ENCODE measurements around the gene UBE2J2. TPM values are rescaled to one million over a fixed set of nuclear protein-coding genes. Genes with fewer than 3 reads are reported as not detected.

UBE2J2 gene
- polyA plus RNA-seq, 1 of the 3 experiments (the other 2 are of a cell fraction), result 47.5 TPM

DNA sequence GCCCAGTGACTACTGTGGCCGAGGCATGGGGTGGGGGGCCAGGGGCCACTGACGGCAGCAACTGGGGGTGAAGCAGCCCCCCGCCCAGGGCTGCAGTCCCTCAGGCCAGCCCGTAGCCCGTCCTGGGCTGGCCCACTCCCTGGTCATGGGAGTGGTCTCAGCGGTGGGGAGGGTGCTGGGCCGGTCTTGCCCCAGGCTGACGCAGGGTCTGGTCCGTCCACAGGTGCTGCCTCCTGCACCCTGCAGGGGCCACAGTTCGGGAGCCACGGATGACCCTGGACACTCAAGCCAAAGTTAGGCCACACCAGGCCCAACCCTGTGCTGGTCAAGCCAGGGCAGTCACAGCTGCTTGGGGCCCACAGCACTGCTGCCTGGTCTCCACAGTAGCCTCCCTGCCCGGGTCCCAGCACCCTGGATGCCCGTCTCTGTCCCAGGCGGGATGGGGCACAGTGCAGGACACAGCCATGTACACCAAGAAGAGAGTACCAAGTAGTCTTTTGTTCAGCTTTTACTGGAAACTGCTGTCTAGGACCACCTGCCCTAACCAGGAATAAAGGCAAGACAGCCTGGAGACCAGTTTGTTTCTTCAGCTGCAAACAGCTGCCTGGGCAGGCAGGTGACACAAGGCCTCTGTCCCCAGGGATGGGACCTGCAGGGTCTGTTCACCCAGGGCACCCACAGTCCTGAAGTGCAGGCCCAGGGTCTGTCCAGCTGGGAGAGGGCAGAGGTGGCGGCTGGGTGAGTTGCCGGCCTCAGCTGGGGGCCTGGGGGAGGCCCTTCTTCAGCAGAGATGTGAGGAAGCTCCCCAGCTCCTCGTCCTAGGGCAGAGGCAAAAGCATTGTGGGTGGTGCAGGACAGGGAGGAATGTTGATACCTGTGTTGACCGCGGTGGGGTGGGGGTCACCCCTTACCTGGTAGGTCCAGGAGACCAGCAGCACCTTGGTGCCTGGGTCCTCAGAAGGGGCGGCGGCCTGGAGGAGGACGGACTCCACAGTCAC lies 37.8 kb upstream of the UBE2J2 start:
- Histone ChIP-seq H3K9me3 (no peaks in the 10 kb centered on the region), H3K9ac (no peak overlapping the region), H3K27ac (ENCODE audit: low read depth in 2 of 2, low read length in 1 of 2) (no peak overlapping the region), H3K27me3 (ENCODE audit: insufficient read depth) (no peaks in the 10 kb centered on the region), H3K9me2 (no peaks in the 10 kb centered on the region), H3K4me2 (no peak overlapping the region), H2AFZ (ENCODE audit: low read depth) (no peak overlapping the region), H3K4me3 (ENCODE audit: low read depth in 2 of 2, low read length in 1 of 2) (no peak overlapping the region), H3F3A (replicated peaks; ENCODE audit: insufficient read depth) (no peaks in the 10 kb centered on the region), H4K20me1 (ENCODE audit: insufficient read depth) (peaks cover 15% of the 10 kb centered on the region; the same call in 1 of the 2 replicates), H3K79me2 (ENCODE audit: insufficient read depth) (peaks cover 28% of the 10 kb centered on the region), H3K4me1 (ENCODE audit: control insufficient read depth in 1 of 2, insufficient read depth in 2 of 2, low read depth in 1 of 2, low read length in 1 of 2) (peaks cover 0 to 15% of the 10 kb centered on the region in 2 experiments; a peak in 1 of 4 replicates), H3K36me3 (replicated peaks in 1 of 2; ENCODE audit: control insufficient read depth in 1 of 2, insufficient read depth in 2 of 2, low read length in 1 of 2) (peaks cover 4 to 52% of the 10 kb centered on the region in 2 experiments)
- no peak for DNase-seq
- TF ChIP-seq ELF1 (IDR thresholded peaks at IDR 0.05) (no peak), GABPA (IDR thresholded peaks at IDR 0.05; ENCODE audit: low read depth) (no peak), MXI1 (IDR thresholded peaks at IDR 0.05; ENCODE audit: low read depth, low read length) (no peak), RXRA (IDR thresholded peaks at IDR 0.05; ENCODE audit: borderline replicate concordance, low read depth) (no peak), EP300 (IDR thresholded peaks at IDR 0.05; ENCODE audit: borderline replicate concordance in 1 of 2, low read depth in 1 of 2, low read length in 1 of 2) (no peak), FOXJ3 (CRISPR knock-in tag; IDR thresholded peaks at IDR 0.05) (no peak), NRF1 (IDR thresholded peaks at IDR 0.05; ENCODE audit: low read depth, low read length) (no peak), FOSL2 (IDR thresholded peaks at IDR 0.05; ENCODE audit: borderline replicate concordance, low read depth) (no peak), FOXM1 (IDR thresholded peaks at IDR 0.05; ENCODE audit: low read depth) (no peak), CHD2 (IDR thresholded peaks at IDR 0.05; ENCODE audit: low read length, partially characterized antibody) (no peak), TAF1 (IDR thresholded peaks at IDR 0.05; ENCODE audit: borderline replicate concordance, low read depth, low read length) (no peak)
- TF ChIP-seq, protein P1, sequence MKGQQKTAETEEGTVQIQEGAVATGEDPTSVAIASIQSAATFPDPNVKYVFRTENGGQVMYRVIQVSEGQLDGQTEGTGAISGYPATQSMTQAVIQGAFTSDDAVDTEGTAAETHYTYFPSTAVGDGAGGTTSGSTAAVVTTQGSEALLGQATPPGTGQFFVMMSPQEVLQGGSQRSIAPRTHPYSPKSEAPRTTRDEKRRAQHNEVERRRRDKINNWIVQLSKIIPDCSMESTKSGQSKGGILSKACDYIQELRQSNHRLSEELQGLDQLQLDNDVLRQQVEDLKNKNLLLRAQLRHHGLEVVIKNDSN (IDR thresholded peaks at IDR 0.05; ENCODE audit: borderline replicate concordance, low read depth), result no peak
- TF ChIP-seq, protein P2, sequence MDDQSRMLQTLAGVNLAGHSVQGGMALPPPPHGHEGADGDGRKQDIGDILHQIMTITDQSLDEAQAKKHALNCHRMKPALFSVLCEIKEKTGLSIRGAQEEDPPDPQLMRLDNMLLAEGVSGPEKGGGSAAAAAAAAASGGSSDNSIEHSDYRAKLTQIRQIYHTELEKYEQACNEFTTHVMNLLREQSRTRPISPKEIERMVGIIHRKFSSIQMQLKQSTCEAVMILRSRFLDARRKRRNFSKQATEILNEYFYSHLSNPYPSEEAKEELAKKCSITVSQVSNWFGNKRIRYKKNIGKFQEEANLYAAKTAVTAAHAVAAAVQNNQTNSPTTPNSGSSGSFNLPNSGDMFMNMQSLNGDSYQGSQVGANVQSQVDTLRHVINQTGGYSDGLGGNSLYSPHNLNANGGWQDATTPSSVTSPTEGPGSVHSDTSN (IDR thresholded peaks at IDR 0.05), result no peak
- TF ChIP-seq, protein P3, sequence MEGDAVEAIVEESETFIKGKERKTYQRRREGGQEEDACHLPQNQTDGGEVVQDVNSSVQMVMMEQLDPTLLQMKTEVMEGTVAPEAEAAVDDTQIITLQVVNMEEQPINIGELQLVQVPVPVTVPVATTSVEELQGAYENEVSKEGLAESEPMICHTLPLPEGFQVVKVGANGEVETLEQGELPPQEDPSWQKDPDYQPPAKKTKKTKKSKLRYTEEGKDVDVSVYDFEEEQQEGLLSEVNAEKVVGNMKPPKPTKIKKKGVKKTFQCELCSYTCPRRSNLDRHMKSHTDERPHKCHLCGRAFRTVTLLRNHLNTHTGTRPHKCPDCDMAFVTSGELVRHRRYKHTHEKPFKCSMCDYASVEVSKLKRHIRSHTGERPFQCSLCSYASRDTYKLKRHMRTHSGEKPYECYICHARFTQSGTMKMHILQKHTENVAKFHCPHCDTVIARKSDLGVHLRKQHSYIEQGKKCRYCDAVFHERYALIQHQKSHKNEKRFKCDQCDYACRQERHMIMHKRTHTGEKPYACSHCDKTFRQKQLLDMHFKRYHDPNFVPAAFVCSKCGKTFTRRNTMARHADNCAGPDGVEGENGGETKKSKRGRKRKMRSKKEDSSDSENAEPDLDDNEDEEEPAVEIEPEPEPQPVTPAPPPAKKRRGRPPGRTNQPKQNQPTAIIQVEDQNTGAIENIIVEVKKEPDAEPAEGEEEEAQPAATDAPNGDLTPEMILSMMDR (IDR thresholded peaks at IDR 0.05), result no peak
- POLR2A ChIA-PET, result no interaction called here
- CTCF ChIA-PET, result interaction anchor here (1.1 kb wide), 1 partner anchor 8 kb away, joined by 3 read pairs; no protein-coding TSS in a partner anchor
- 85% methylated on average over 6 of the region's 22 CpGs for WGBS (ENCODE audit: low lambda C conversion rate)

All from SK-N-SH (cell line).